RWPE1 (cell line): ENCODE data around the gene DCDC2.

Source experiments
- CTCF ChIA-PET: fragments of 350-600 bp; sonication (Branson Sonifier 250); formaldehyde crosslinking; extraction: SDS; loops from one replicate; lab custom pipeline; 2021; lab: Yijun Ruan, JAX
- POLR2A ChIA-PET: fragments of 400-600 bp; formaldehyde crosslinking; extraction: SDS; loops from one replicate; lab custom pipeline; 2020; ENCODE audit warnings: antibody characterized with exemption; ENCODE audit not compliant: low non-redundant PET; lab: Yijun Ruan, JAX
- DNase-seq: peaks from one replicate; pipeline ENCODE4 v3.0.0; 2012; ENCODE audit warnings: low spot score
- H3K27ac ChIP-seq: fragments of 450-650 bp; 2 replicates; pipeline ENCODE4 v1.5.1; 2017
- TF ChIP-seq, protein P1 (sequence below): fragments of 450-650 bp; conservative IDR thresholded peaks from 2 replicates; pipeline ENCODE4 v1.5.1; 2017; ENCODE audit warnings: low read depth, mild to moderate bottlenecking

Gene DCDC2

DNA sequence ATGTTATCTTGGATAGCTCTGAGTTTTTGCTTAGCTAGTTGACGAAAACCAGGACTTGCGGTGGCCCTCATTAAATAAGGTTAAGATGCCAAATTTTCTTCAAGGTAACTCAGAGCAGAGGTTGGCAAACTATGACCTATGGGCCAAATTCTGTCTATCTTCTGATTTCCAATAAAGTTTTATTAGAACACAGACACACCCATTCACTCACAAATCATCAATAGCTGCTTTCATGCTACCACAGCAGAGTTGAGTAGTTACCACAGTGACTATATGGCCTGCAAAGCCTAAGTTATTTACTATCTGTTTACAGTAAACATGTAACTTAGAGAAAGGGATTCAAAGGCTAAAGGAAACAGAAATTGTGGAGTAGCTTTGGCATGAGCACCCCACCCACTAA, 23.6 kb downstream of the DCDC2 start:
- CTCF ChIA-PET, result interaction anchor here (0.6 kb wide), 1 partner anchor 1327 kb away, joined by 6 read pairs; no protein-coding TSS in a partner anchor
- H3K27ac ChIP-seq, result no peak overlapping the region
- TF ChIP-seq, protein P1, sequence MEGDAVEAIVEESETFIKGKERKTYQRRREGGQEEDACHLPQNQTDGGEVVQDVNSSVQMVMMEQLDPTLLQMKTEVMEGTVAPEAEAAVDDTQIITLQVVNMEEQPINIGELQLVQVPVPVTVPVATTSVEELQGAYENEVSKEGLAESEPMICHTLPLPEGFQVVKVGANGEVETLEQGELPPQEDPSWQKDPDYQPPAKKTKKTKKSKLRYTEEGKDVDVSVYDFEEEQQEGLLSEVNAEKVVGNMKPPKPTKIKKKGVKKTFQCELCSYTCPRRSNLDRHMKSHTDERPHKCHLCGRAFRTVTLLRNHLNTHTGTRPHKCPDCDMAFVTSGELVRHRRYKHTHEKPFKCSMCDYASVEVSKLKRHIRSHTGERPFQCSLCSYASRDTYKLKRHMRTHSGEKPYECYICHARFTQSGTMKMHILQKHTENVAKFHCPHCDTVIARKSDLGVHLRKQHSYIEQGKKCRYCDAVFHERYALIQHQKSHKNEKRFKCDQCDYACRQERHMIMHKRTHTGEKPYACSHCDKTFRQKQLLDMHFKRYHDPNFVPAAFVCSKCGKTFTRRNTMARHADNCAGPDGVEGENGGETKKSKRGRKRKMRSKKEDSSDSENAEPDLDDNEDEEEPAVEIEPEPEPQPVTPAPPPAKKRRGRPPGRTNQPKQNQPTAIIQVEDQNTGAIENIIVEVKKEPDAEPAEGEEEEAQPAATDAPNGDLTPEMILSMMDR, result no peak
- DNase-seq, result no peak
- POLR2A ChIA-PET, result no interaction called here

- peak; percentile 27 for DNase-seq
- CTCF ChIA-PET, result no interaction called here
- POLR2A ChIA-PET, result no interaction called here
These were observed 25.5 kb downstream of the DCDC2 start for GRCh38 chr6:24332317-24332716.

DNA sequence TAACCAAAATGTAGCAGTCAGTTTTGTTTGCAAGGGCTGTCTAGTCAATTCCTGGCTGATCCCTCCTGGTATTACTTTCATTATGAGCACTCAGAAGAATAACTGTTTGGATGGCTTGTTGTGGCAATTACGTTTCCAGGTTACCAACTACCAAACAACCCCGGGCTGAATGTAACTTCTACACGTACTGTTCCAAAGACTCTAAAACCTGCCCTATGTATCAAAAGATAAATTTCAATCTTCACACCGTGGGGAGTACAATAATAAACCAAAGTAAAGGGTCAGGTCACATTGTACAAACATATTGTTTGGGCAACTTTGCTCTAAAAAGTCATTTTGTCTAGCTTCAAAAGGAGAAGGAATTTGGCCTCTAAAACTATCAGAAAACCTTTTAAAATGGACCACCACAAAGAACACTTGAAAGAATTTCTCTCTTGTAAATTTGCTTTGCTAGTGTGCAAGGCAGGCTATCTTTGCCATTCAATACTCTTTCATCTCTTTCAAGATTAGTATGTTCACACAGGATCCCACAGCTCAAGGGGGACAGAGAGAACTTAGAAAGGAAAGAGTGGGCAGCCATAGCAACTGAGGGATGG, 27.6 kb downstream of the DCDC2 start:
- CTCF ChIA-PET, result no interaction called here
- POLR2A ChIA-PET, result no interaction called here
- no peak for DNase-seq
- no peak overlapping the region for H3K27ac ChIP-seq
- TF ChIP-seq, protein P1, result no peak

More at GRCh38 chr6:24332317-24332716, 25.5 kb downstream of the DCDC2 start:
- TF ChIP-seq, protein P1, result no peak
- no peak overlapping the region for H3K27ac ChIP-seq

DNA sequence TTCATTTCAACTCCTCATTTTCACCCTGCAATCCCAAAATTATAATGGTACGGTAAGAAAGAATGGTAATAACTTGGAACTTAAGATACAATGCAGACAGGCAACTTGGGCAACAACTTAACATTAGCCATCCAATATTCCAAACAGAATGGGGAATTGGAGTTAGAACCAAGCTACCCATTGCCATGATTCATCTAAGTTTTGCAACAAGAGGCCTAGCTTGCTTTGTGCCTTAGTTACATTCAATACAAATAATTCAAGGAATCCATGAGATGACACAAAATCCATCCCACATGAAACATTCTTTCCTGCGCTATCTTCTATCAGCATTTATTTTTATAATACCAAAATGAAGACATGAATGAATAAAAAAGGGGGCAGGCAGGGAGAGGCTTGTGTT, 28.4 kb downstream of the DCDC2 start:
- TF ChIP-seq, protein P1, result no peak
- ChIA-PET CTCF (no interaction called here), POLR2A (no interaction called here)
- DNase-seq, result no peak
- no peak overlapping the region for H3K27ac ChIP-seq

- CTCF ChIA-PET, result no interaction called here
- TF ChIP-seq, protein P1, result no peak
- DNase-seq, result no peak
- H3K27ac ChIP-seq, result no peak overlapping the region
- POLR2A ChIA-PET, result no interaction called here
These were observed 28.8 kb downstream of the DCDC2 start for GRCh38 chr6:24329022-24329421.

GRCh38 chr6:24327756-24328155, 30.1 kb downstream of the DCDC2 start:
- POLR2A ChIA-PET, result no interaction called here
- CTCF ChIA-PET, result no interaction called here

More at GRCh38 chr6:24327756-24328155, 30.1 kb downstream of the DCDC2 start:
- no peak for DNase-seq
- TF ChIP-seq, protein P1, result no peak
- no peak overlapping the region for H3K27ac ChIP-seq
